ENCODE data around the gene VLDLR.

VLDLR gene

DNA sequence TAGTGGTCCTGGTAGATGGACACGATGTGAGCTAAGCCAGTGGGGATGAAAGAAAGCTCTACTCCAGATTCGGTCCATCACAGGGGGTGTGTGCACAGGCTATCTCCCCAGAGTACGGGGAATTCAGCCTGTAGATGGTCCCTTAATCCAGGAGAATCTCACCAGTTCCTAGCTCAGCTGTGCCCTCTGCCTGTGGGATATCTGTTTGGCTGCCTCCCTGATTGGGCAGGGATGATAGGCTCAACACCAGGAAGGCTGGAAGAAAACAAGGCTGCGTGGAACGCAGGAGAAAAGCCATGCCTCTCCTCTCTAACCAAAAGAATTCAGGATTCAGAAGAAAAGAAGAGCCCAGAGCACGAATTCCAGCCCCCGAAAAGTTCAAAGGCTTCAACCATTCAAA is 40.9 kb downstream of the VLDLR start:
- DNase-seq (ENCODE audit: low read depth in 1 of 2, low spot score in 1 of 2), result no peak

GRCh38 chr9:2663461-2664173 is 42.0 kb downstream of the VLDLR start:
- DNase-seq (ENCODE audit: low read depth in 1 of 2, low spot score in 1 of 2), result no peak

- no peak for DNase-seq (ENCODE audit: low read depth in 1 of 2, low spot score in 1 of 2)
Measured at GRCh38 chr9:2664174-2665065, 42.8 kb downstream of the VLDLR start.

DNA sequence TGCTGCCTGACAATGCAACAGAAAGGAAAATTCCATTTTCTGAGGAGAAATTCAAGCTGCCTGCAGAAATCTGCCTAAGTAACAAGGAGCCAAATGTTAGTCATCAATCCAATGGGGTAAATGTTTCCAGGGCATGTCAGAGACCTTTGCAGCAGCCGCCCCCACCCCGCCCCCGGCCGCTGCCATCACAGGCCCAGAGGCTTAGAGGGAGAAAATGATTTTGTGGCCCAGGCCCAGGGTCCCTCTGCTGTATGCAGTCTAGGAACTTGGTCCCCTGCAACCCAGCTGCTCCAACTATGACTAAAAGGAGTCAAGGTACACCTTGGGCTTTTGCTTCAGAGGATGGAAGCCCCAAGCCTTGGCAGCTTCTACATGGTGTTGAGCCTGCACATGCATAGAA is 45.0 kb downstream of the VLDLR start:
- DNase-seq (ENCODE audit: low read depth in 1 of 2, low spot score in 1 of 2), result no peak

GRCh38 chr9:2673161-2673560 is 51.6 kb downstream of the VLDLR start:
- no peak for DNase-seq (ENCODE audit: low read depth in 1 of 2, low spot score in 1 of 2)

DNA sequence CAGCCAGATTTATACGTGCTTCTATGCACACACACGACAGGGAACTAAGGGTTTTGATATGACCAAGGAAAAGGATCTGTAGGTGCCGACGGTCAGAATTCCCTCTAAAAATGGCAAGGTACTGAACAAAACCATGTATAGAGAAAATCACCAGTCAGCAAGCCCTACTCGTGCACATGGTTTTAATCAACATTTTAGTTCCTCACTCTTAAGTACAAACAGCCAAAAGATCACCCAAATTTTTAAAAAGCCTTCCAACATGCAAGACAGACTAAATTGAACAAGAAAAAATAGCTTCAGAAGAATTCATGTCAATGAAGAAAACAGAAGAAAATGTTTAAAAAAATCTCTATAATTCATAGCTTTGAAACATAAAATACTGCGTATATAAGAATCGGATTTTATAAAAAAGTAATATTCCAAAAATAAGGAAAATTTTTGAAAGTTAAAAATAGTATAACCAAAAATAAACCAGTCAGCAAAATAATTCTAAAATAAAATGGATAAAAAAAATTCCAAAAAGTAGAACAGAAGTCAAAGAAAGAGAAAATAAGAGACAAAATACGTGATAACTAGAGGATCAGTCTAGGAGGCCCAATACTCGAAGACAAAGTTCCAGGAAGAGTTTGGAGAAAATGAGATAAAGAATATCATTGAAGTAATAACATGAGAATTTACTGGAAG is 52.7 kb downstream of the VLDLR start:
- DNase-seq (ENCODE audit: low read depth in 1 of 2, low spot score in 1 of 2), result no peak

DNA sequence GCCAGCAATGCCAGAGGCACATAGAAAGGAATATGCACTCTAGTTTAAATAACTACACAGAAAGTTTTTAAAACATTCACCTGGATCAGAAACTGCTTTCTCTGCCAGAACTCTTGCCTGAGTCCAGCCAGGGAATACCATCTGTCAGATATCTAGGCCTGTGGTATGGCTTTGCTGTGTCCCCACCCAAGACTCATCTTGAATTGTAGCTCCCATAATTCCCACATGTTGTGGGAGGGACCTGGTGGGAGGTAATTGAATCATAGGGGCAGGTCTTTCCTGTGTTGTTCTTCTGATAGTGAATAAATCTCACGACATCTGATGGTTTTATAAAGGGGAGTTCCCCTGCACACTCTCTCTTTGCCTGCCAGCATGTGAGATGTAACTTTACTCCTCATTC is 54.2 kb downstream of the VLDLR start:
- no peak for DNase-seq (ENCODE audit: low read depth in 1 of 2, low spot score in 1 of 2)

DNA sequence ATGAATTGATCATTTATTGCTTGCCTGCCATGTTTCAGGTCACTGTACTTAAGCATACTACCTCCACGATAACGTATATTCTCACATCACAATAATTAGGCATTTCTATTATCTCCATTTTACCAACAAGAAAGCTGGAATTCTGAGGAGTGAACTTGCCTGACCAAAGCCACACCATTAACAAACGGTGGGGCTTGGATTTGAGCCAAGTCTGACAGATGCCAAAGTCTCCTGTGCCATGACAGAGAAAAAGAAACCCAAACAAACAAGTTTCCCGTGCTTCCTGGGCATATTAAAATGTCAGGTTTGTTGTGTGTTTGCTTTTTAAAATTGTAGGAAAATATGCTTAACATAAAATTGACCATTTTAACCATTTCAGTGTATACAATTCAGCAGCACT is 54.9 kb downstream of the VLDLR start:
- DNase-seq (ENCODE audit: low read depth in 1 of 2, low spot score in 1 of 2), result no peak

DNA sequence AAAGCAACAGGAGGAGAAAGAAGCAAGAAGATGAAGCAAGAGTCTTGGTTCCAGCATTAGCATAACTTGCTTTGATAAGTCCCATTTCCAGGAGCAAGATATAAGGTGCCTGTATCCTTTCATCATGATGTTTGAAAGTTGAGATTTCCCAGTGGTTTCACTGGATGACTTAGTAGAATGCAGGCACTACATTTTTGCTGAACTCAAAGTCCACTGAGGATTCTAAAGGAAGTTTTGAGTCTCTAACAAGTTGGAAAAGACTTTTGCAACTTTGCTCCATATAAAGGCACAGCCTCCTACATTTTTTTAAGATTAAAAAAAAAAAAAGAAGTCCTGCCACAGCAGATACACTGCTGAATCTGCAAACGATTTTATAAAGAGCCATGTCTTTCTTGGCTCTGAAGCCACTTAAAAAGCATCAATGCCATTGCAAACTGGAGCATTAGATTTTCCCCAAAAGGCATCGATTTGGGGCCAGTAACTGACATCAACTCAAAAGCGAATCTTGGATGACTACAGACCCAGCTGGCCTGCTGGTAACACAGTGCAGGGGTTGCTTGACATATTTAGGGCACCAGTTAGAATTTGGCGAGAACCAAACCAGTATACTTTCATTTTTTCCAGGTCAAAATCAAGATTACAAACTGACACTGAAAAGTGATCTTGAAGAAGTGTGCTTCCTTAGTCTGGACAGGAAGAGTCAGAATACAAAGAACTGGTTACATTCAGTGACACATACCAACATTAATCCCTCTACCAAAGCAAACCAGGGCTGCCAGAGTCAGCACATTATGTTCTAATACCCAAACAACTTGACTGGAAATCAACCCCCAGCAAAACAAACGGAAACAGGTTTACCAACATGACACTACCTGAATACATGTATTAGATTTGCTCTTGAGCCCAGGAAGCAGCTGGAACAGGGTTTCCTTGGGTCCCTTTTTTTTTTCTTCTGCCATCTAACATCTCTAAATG is 56.6 kb downstream of the VLDLR start:
- no peak for DNase-seq (ENCODE audit: low read depth in 1 of 2, low spot score in 1 of 2)

DNA sequence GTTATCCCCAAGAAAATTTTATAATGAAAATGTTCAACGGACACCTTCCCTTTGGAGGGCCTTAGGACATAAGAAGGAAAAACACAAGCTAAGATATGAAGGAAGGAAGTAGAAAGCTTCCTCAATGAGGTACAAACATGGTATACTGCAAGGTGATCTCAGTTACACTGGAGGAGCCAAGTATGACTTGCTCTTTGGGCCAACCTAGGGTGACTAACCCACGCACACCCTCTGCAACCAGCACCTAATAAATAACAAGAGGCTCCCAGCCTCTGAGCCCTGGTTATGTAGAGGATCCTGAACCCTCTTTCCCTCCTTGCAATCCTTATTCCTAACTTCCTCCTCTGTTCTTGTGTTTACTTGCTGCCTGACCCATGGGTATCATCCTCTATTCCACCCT is 57.4 kb downstream of the VLDLR start:
- DNase-seq (ENCODE audit: low read depth in 1 of 2, low spot score in 1 of 2), result no peak

GRCh38 chr9:2681981-2682380 is 60.4 kb downstream of the VLDLR start:
- DNase-seq (ENCODE audit: low read depth in 1 of 2, low spot score in 1 of 2), result no peak

DNA sequence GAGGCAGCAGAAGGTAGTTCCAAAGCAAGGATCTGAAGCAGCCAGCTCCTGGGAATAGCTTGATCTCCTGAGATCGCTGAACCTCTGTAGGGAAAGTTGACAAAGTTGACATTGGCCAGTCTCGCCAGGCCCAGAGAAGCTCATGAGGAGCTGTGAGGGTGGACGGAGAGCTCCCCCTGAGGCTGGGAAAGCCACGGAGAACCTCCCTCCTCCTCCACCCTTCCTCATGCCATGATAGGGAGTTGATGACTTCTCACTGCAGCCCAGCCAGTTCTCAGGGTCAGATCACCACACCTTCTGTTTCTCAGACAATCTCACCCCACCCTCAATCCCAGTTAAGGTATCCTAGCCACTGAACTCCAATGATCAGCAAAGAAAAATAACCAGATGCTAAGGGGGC is 65.3 kb downstream of the VLDLR start:
- no peak for DNase-seq (ENCODE audit: low read depth in 1 of 2, low spot score in 1 of 2)

DNA sequence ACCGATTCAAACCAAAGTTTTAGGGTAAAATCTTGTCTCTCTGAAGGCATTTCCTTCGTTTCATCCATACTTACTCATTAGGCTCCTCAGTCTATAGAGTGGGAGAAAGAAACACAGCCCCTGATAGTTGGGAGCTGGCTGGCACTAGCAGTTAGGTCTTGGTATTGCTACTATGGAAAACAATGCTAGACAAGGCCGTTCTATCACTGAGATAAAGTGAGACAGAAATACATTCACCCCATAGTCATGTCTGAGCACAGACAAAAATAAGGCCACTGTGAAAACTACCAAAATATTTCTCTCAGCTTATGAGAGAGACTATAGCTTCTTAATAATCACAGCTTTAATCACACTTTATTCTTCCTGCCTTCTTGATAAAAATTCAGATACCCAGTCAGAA is 67.0 kb downstream of the VLDLR start:
- no peak for DNase-seq (ENCODE audit: low read depth in 1 of 2, low spot score in 1 of 2)

DNA sequence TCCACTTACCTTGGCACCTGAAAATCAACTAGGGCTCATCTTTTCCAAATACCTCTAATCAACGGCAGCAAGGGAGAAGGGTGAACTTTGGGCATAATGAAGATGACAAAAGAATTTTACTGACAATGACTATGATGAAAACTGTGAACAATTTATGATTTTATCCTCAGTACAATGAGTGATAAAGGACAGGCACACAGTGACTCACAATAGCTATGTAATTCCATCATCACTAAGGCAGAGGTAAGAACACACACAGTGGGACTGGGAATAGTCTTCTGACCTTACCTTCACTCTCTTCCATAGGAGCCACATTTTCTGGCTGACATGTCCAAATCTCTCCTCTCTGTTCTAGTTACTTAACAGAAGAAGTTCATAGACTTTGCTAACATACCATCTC is 69.6 kb downstream of the VLDLR start:
- DNase-seq (ENCODE audit: low read depth in 1 of 2, low spot score in 1 of 2), result no peak

DNA sequence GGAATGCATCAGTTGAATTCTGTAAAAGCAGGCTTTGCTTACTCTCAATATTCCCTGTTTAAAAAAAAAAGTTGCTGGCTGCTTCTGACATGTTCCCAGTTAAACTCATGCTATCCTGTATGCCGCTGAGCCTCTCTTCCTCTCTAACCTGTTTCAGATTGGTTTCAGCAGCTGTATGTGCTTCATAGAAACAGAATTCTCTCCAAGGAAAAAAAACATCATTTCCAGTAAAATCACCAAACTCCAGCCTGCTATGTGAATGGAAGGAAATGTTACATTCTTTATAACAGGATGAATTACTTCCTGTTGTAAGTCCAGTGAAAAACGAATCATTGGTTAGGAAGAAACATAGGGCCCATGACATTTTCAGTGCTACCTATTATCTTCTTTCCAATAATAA is 70.0 kb downstream of the VLDLR start:
- DNase-seq (ENCODE audit: low read depth in 1 of 2, low spot score in 1 of 2), result no peak

DNA sequence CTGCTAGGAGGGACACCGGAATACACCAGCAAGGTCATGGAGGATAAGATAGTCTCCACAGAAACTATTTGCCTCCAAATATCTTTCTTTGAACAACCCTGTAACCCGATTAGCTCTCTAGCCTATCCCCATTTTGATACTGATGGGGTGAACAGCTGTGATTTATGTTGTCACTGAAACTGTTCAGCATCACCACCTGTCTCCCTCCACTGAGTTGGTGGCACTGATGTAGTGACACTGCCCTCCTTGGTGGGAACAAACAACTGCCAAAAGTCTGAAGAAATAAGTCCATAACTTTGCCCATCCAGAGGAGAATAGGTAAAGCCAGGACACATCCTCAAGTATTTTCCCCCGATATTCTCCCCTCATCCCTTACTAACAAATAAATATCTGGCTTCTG is 71.5 kb downstream of the VLDLR start:
- DNase-seq (ENCODE audit: low read depth in 1 of 2, low spot score in 1 of 2), result no peak

DNA sequence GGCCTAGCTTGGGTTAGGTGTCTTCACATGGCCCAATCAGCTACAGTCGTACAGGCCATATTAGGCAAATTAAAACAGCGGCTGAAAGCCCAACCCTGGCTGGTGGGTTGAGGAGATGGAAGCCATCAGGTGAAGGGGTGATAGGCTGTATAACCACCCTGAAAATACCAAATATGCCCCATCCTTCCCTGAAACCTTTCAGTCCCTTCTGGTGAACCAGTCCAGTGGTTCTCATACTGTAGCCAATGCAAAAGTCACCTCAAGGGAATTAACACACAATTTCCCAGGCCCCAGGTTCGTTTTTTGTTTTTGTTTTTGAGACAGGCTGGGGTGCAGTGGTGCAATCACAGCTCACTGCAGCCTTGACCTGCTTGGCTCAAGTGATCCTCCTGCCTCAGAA is 75.9 kb downstream of the VLDLR start:
- no peak for DNase-seq (ENCODE audit: low read depth in 1 of 2, low spot score in 1 of 2)

DNA sequence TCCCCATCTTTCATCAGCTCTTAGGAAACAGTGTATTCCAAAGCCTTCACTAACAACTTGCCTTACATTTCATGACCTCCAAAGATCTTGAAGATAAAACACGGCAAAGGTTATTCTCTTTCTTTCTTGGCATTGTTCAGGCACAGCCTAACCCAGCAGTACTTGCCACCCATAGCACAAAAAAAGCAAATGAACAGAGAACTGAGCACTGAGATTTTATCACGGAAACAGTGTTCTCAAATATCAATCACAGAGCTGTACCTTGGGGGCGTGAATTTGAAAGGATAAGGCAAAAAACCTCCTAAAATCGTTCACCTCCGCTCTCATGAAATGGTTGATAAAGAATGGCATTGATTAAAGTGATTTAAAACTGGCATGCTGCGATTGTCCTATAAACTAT is 78.8 kb downstream of the VLDLR start:
- DNase-seq (ENCODE audit: low read depth in 1 of 2, low spot score in 1 of 2), result no peak

DNA sequence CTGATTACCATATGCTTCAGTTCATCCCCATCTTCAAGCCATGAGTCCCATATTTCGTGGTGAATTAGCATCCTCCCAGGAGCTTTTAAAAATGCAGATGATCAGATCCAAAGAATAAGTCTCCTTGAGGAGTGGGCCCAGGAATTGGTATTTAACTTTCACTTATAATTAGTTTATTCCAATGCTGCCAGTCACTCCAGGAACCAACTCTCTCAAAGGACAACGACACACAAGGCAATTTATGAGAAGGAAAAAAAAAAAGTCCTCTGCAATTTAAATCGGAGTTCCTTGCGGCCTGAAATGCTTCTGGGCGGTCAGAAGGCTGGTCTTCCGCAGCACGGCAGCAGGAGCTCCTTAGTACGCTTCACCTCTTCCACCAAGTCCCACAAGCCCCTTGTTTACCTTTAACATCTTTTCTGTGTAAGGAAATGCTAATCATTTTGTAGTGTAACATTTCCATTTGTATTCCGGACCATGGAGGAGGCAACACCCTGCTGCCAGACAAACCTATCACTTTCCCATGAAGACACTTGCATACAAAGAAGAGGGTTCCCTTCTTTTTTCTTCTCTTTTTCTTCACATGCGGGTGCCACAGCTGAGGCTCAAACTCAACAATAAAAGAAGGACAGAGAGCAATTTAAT is 79.4 kb downstream of the VLDLR start:
- DNase-seq (ENCODE audit: low read depth in 1 of 2, low spot score in 1 of 2), result no peak

DNA sequence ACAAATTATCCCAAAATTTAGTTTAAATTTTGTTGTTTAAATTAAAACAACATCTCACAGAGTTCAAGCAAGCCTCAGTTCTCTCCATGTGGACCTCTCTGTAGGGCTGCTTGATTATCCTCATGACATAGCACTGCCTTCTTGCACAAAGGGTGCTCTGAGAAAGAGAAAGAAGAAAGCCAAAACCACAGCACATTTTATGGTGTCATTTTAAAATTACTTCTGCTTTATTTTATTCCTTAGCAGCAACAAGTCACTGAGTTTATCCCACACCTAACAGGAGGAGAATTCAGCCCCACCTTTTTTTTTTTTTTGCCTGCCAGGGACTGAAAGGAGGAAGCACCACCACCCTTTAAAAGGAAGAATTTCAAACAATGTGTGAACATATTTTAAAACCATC is 82.9 kb downstream of the VLDLR start:
- DNase-seq (ENCODE audit: low read depth in 1 of 2, low spot score in 1 of 2), result no peak

Data from activated CD4-positive, alpha-beta T cell treated with anti-CD3 and anti-CD28 coated beads, Interleukin-2, amount 50 U/mL, for 24 hours (primary cell).